HEK293 (cell line): ENCODE results near the gene PKN3.

Source experiments
- BCL11B ChIP-seq: fragments of 450-650 bp; formaldehyde crosslinking; IDR thresholded peaks from 2 replicates; pipeline ENCODE4 v1.5.1; 2016; ENCODE audit warnings: low read depth, missing biosample characterization, missing genetic modification characterization
- GLI4 ChIP-seq: fragments of 450-650 bp; formaldehyde crosslinking; IDR thresholded peaks from 2 replicates; pipeline ENCODE4 v1.5.1; 2016; ENCODE audit warnings: missing biosample characterization, missing genetic modification characterization
- GLIS1 ChIP-seq: fragments of 450-650 bp; formaldehyde crosslinking; IDR thresholded peaks from 2 replicates; pipeline ENCODE4 v1.5.1; 2016; ENCODE audit warnings: missing biosample characterization, missing genetic modification characterization
- HOXD13 ChIP-seq: sonication (generic); formaldehyde crosslinking; IDR thresholded peaks from 2 replicates; pipeline ENCODE4 v1.8.0; 2022; ENCODE audit warnings: missing genetic modification reagents, borderline replicate concordance
- KLF9 ChIP-seq: fragments of 450-650 bp; formaldehyde crosslinking; IDR thresholded peaks from 2 replicates; pipeline ENCODE4 v1.5.1; 2016; ENCODE audit warnings: missing biosample characterization, missing genetic modification characterization, low read depth
- ZBTB21 ChIP-seq: fragments of 450-650 bp; formaldehyde crosslinking; IDR thresholded peaks from 2 replicates; pipeline ENCODE4 v1.5.1; 2017; ENCODE audit warnings: missing biosample characterization, missing genetic modification characterization
- ZEB2 ChIP-seq: fragments of 450-650 bp; formaldehyde crosslinking; IDR thresholded peaks from 2 replicates; pipeline ENCODE4 v1.5.1; 2016; ENCODE audit warnings: missing biosample characterization, missing genetic modification characterization
- ZFP3 ChIP-seq: fragments of 450-650 bp; formaldehyde crosslinking; IDR thresholded peaks from 2 replicates; pipeline ENCODE4 v1.5.1; 2016; ENCODE audit warnings: low read depth, missing biosample characterization, missing genetic modification characterization
- ZNF155 ChIP-seq: fragments of 450-650 bp; formaldehyde crosslinking; IDR thresholded peaks from 2 replicates; pipeline ENCODE4 v1.5.1; 2016; ENCODE audit warnings: missing biosample characterization, missing genetic modification characterization
- ZNF248 ChIP-seq: fragments of 450-650 bp; formaldehyde crosslinking; IDR thresholded peaks from 2 replicates; pipeline ENCODE4 v1.5.1; 2017; ENCODE audit warnings: missing biosample characterization, missing genetic modification characterization
- ZNF341 ChIP-seq: fragments of 450-650 bp; formaldehyde crosslinking; IDR thresholded peaks from 2 replicates; pipeline ENCODE4; 2016; ENCODE audit warnings: low read depth, missing biosample characterization, missing genetic modification characterization
- ZNF404 ChIP-seq: fragments of 450-650 bp; formaldehyde crosslinking; IDR thresholded peaks from 2 replicates; pipeline ENCODE4 v1.5.1; 2017; ENCODE audit warnings: missing biosample characterization, missing genetic modification characterization
- ZNF510 ChIP-seq: fragments of 450-650 bp; formaldehyde crosslinking; IDR thresholded peaks from 2 replicates; pipeline ENCODE4 v1.5.1; 2018; ENCODE audit warnings: mild to moderate bottlenecking, missing genetic modification characterization, missing biosample characterization; ENCODE audit not compliant: insufficient replicate concordance
- ZNF530 ChIP-seq: fragments of 450-650 bp; formaldehyde crosslinking; IDR thresholded peaks from 2 replicates; pipeline ENCODE4 v1.5.1; 2016; ENCODE audit warnings: low read depth, missing biosample characterization, missing genetic modification characterization
- ZNF600 ChIP-seq: fragments of 450-650 bp; formaldehyde crosslinking; IDR thresholded peaks from 2 replicates; pipeline ENCODE4 v1.5.1; 2016; ENCODE audit warnings: missing biosample characterization, missing genetic modification characterization
- ZNF623 ChIP-seq: fragments of 450-650 bp; formaldehyde crosslinking; IDR thresholded peaks from 2 replicates; pipeline ENCODE4 v1.5.1; 2016; ENCODE audit warnings: missing biosample characterization, missing genetic modification characterization
- ZNF654 ChIP-seq: fragments of 450-650 bp; formaldehyde crosslinking; IDR thresholded peaks from 2 replicates; pipeline ENCODE4 v1.5.1; 2016; ENCODE audit warnings: low read depth, missing biosample characterization, missing genetic modification characterization
- ZNF660 ChIP-seq: fragments of 450-650 bp; IDR thresholded peaks from 2 replicates; pipeline ENCODE4 v1.5.1; 2018; ENCODE audit warnings: missing biosample characterization, mild to moderate bottlenecking, missing genetic modification characterization
- ZSCAN30 ChIP-seq: fragments of 450-650 bp; IDR thresholded peaks from 2 replicates; pipeline ENCODE4 v1.5.1; 2018; ENCODE audit warnings: missing biosample characterization, mild to moderate bottlenecking, missing genetic modification characterization, moderate library complexity
- TF ChIP-seq, protein P1 (sequence below): fragments of 450-650 bp; formaldehyde crosslinking; IDR thresholded peaks from 2 replicates; pipeline ENCODE4 v1.5.1; 2016; ENCODE audit warnings: missing biosample characterization, missing genetic modification characterization
- TF ChIP-seq, protein P2 (sequence below): fragments of 450-650 bp; formaldehyde crosslinking; optimal IDR thresholded peaks from 2 replicates; pipeline ENCODE3; 2016; ENCODE audit warnings: missing biosample characterization, mild to moderate bottlenecking, missing genetic modification characterization
- TF ChIP-seq, protein P3 (sequence below): fragments of 450-650 bp; formaldehyde crosslinking; IDR thresholded peaks from 2 replicates; pipeline ENCODE4 v1.5.1; 2016; ENCODE audit warnings: missing biosample characterization, missing genetic modification characterization, borderline replicate concordance
- TF ChIP-seq, protein P4 (sequence below): fragments of 450-650 bp; formaldehyde crosslinking; IDR thresholded peaks from 2 replicates; pipeline ENCODE4 v1.5.1; 2016; ENCODE audit warnings: missing biosample characterization, missing genetic modification characterization
- TF ChIP-seq, protein P5 (sequence below): fragments of 450-650 bp; formaldehyde crosslinking; IDR thresholded peaks from 2 replicates; pipeline ENCODE4 v1.5.1; 2016; ENCODE audit warnings: missing biosample characterization, missing genetic modification characterization
- TF ChIP-seq, protein P6 (sequence below): fragments of 450-650 bp; formaldehyde crosslinking; IDR thresholded peaks from 2 replicates; pipeline ENCODE4 v1.5.1; 2016; ENCODE audit warnings: missing biosample characterization, missing genetic modification characterization
- TF ChIP-seq, protein P7 (sequence below): fragments of 450-650 bp; formaldehyde crosslinking; IDR thresholded peaks from 2 replicates; pipeline ENCODE4 v1.5.1; 2016; ENCODE audit warnings: missing biosample characterization, missing genetic modification characterization
- TF ChIP-seq, protein P8 (sequence below): fragments of 450-650 bp; formaldehyde crosslinking; IDR thresholded peaks from 2 replicates; pipeline ENCODE4 v1.5.1; 2016; ENCODE audit warnings: missing biosample characterization, missing genetic modification characterization

PKN3 gene

DNA sequence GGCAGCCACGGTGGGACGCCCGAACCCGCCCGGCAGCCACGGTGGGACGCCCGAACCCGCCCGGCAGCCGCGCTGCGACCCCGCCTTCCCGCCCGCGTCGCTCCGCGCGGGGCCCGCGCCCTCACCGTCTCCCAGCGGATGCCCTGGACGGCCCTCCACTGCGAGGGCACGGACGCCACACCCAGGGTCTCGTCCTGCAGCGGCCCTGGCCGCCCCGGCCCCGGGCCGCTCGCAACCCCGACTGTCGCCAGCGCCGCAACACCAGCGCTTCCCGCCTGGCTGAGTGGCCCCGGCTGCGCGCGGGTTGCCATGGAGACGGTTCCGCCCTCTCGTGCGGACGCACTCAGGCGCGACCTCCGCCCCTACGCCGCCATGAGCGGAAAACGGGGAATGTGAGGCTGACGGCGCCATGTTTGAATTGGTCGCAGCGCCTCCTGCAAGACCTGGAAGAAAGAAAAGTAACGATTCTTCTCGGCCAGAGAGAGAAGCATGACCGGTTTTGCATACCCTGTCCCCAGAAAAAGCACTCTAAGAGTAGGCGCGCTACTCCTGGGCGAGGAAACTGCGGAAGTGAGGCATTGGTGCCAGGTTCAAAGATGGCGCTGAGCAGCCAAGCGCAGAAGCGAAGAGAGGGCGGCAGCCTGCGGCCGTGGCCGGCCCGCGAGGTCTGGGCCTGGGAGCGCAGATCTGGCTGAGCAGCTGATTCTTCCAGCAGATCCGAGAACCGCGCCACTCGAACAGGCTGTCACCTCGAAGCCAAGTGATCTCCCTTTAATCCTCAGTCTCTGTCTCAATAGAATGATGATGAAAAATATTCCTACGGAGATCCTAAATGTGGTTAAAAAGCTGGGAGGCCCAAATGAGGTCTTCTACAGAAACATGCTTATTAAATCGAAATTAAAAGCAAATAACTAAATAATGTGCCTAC, 45.6 kb upstream of the PKN3 start, which contains the start of gene DYNC2I2 (continued):
- TF ChIP-seq BCL11B, result no peak; the same call in 1 of the 2 replicates
- TF ChIP-seq ZNF248 (tag by site-specific recombination), result no peak
- TF ChIP-seq ZNF654 (tag by site-specific recombination), result no peak
- TF ChIP-seq ZBTB21, result peak; percentile 77
- TF ChIP-seq ZNF155, result no peak
- TF ChIP-seq, protein P1, sequence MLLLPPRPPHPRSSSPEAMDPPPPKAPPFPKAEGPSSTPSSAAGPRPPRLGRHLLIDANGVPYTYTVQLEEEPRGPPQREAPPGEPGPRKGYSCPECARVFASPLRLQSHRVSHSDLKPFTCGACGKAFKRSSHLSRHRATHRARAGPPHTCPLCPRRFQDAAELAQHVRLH, result peak; percentile 95
- TF ChIP-seq KLF9 (tag by site-specific recombination), result peak; percentile 90
- TF ChIP-seq, protein P2, sequence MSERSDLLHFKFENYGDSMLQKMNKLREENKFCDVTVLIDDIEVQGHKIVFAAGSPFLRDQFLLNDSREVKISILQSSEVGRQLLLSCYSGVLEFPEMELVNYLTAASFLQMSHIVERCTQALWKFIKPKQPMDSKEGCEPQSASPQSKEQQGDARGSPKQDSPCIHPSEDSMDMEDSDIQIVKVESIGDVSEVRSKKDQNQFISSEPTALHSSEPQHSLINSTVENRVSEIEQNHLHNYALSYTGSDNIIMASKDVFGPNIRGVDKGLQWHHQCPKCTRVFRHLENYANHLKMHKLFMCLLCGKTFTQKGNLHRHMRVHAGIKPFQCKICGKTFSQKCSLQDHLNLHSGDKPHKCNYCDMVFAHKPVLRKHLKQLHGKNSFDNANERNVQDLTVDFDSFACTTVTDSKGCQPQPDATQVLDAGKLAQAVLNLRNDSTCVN, result peak; percentile 98
- TF ChIP-seq ZNF623 (tag by site-specific recombination), result peak; percentile 31; the same call in 1 of the 2 replicates
- TF ChIP-seq GLI4 (tag by site-specific recombination), result peak; percentile 37; the same call in 1 of the 2 replicates
- TF ChIP-seq, protein P3, sequence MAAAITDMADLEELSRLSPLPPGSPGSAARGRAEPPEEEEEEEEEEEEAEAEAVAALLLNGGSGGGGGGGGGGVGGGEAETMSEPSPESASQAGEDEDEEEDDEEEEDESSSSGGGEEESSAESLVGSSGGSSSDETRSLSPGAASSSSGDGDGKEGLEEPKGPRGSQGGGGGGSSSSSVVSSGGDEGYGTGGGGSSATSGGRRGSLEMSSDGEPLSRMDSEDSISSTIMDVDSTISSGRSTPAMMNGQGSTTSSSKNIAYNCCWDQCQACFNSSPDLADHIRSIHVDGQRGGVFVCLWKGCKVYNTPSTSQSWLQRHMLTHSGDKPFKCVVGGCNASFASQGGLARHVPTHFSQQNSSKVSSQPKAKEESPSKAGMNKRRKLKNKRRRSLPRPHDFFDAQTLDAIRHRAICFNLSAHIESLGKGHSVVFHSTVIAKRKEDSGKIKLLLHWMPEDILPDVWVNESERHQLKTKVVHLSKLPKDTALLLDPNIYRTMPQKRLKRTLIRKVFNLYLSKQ, result no peak
- TF ChIP-seq HOXD13 (CRISPR knock-in tag), result no peak
- TF ChIP-seq ZSCAN30 (tag by site-specific recombination), result peak; percentile 92
- TF ChIP-seq ZNF510, result no peak
- TF ChIP-seq, protein P4, sequence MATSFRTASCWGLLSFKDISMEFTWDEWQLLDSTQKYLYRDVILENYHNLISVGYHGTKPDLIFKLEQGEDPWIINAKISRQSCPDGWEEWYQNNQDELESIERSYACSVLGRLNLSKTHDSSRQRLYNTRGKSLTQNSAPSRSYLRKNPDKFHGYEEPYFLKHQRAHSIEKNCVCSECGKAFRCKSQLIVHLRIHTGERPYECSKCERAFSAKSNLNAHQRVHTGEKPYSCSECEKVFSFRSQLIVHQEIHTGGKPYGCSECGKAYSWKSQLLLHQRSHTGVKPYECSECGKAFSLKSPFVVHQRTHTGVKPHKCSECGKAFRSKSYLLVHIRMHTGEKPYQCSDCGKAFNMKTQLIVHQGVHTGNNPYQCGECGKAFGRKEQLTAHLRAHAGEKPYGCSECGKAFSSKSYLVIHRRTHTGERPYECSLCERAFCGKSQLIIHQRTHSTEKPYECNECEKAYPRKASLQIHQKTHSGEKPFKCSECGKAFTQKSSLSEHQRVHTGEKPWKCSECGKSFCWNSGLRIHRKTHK (tag by site-specific recombination), result no peak
- no peak for TF ChIP-seq ZFP3 (tag by site-specific recombination)
- peak; percentile 42; the same call in 1 of the 2 replicates for TF ChIP-seq GLIS1
- peak; percentile 74 for TF ChIP-seq ZNF341
- no peak for TF ChIP-seq ZNF404
- peak; percentile 56; the same call in 1 of the 2 replicates for TF ChIP-seq ZNF660 (tag by site-specific recombination)
- no peak for TF ChIP-seq ZNF530 (tag by site-specific recombination)
- TF ChIP-seq, protein P5, sequence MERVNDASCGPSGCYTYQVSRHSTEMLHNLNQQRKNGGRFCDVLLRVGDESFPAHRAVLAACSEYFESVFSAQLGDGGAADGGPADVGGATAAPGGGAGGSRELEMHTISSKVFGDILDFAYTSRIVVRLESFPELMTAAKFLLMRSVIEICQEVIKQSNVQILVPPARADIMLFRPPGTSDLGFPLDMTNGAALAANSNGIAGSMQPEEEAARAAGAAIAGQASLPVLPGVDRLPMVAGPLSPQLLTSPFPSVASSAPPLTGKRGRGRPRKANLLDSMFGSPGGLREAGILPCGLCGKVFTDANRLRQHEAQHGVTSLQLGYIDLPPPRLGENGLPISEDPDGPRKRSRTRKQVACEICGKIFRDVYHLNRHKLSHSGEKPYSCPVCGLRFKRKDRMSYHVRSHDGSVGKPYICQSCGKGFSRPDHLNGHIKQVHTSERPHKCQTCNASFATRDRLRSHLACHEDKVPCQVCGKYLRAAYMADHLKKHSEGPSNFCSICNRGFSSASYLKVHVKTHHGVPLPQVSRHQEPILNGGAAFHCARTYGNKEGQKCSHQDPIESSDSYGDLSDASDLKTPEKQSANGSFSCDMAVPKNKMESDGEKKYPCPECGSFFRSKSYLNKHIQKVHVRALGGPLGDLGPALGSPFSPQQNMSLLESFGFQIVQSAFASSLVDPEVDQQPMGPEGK (tag by site-specific recombination), result no peak
- TF ChIP-seq, protein P6, sequence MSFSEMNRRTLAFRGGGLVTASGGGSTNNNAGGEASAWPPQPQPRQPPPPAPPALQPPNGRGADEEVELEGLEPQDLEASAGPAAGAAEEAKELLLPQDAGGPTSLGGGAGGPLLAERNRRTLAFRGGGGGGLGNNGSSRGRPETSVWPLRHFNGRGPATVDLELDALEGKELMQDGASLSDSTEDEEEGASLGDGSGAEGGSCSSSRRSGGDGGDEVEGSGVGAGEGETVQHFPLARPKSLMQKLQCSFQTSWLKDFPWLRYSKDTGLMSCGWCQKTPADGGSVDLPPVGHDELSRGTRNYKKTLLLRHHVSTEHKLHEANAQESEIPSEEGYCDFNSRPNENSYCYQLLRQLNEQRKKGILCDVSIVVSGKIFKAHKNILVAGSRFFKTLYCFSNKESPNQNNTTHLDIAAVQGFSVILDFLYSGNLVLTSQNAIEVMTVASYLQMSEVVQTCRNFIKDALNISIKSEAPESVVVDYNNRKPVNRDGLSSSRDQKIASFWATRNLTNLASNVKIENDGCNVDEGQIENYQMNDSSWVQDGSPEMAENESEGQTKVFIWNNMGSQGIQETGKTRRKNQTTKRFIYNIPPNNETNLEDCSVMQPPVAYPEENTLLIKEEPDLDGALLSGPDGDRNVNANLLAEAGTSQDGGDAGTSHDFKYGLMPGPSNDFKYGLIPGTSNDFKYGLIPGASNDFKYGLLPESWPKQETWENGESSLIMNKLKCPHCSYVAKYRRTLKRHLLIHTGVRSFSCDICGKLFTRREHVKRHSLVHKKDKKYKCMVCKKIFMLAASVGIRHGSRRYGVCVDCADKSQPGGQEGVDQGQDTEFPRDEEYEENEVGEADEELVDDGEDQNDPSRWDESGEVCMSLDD (tag by site-specific recombination), result peak; percentile 91
- TF ChIP-seq ZEB2 (tag by site-specific recombination), result peak; percentile 100
- TF ChIP-seq, protein P7, sequence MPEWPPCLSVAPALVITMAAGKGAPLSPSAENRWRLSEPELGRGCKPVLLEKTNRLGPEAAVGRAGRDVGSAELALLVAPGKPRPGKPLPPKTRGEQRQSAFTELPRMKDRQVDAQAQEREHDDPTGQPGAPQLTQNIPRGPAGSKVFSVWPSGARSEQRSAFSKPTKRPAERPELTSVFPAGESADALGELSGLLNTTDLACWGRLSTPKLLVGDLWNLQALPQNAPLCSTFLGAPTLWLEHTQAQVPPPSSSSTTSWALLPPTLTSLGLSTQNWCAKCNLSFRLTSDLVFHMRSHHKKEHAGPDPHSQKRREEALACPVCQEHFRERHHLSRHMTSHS (tag by site-specific recombination), result no peak
- peak; percentile 42; the same call in 1 of the 2 replicates for TF ChIP-seq ZNF600 (tag by site-specific recombination)
- TF ChIP-seq, protein P8, sequence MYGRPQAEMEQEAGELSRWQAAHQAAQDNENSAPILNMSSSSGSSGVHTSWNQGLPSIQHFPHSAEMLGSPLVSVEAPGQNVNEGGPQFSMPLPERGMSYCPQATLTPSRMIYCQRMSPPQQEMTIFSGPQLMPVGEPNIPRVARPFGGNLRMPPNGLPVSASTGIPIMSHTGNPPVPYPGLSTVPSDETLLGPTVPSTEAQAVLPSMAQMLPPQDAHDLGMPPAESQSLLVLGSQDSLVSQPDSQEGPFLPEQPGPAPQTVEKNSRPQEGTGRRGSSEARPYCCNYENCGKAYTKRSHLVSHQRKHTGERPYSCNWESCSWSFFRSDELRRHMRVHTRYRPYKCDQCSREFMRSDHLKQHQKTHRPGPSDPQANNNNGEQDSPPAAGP, result peak; percentile 91
